Measurements from ENCODE around the gene TSPAN15.

GRCh38 chr10:69499726-69500689 lies 48.7 kb downstream of the TSPAN15 start:
- no peak for TF ChIP-seq CTCF (IDR thresholded peaks at IDR 0.05)
- TF ChIP-seq ZFX (IDR thresholded peaks at IDR 0.05; ENCODE audit: borderline replicate concordance) = no peak

Data from 22Rv1 (cell line).